B cell (primary cell): ENCODE measurements around the gene DLG3. TPM values are rescaled to one million over a fixed set of nuclear protein-coding genes. Genes with fewer than 3 reads are reported as not detected.

ENCODE experiments used
- ATAC-seq: fragments of 200-7000 bp; cut with Tn5 transposase; one replicate; pipeline ENCODE4 v1.10.0; 2021; ENCODE audit warnings: low read depth, mild to moderate bottlenecking, moderate number of reproducible peaks, moderate library complexity
- CTCF ChIA-PET: fragments of 350-600 bp; sonication (Branson Sonifier 250); formaldehyde crosslinking; loops from one replicate; lab custom pipeline; 2021; ENCODE audit warnings: antibody characterized with exemption, inconsistent platforms; lab: Charles Lee
- POLR2A ChIA-PET: fragments of 350-600 bp; sonication (Branson Sonifier 250); formaldehyde crosslinking; loops from one replicate; lab custom pipeline; 2021; ENCODE audit warnings: antibody characterized with exemption; lab: Charles Lee
- DNase-seq: peaks from one replicate; pipeline ENCODE4 v3.0.0; 2013
- H2AFZ ChIP-seq: 2 replicates; pipeline ENCODE4 v1.6.1; 2012; ENCODE audit warnings: mild to moderate bottlenecking, low read depth, low read length; ENCODE audit not compliant: insufficient read depth, poor library complexity, severe bottlenecking
- H3K27ac ChIP-seq, 2 donors: 1 replicate in 1 of 2; 2 replicates in 1 of 2; pipeline ENCODE4 v1.5.1; 2012 to 2013; ENCODE audit warnings: low read length in 2 of 2, mild to moderate bottlenecking in 2 of 2, moderate library complexity in 1 of 2
- H3K27me3 ChIP-seq, 4 experiments: fragments of 200-600 bp in 1 of 4; sonication (generic) in 1 of 4; replicated peaks in 1 of 4; 1 replicate in 2 of 4; 2 replicates in 2 of 4; pipeline versions ENCODE4 v1.6.1 to v1.7.0; 2013 to 2016; ENCODE audit warnings: low read length in 3 of 4, mild to moderate bottlenecking in 2 of 4, mixed read lengths in 1 of 4, moderate library complexity in 1 of 4; ENCODE audit not compliant: insufficient read depth in 4 of 4, control insufficient read depth in 3 of 4; ENCODE audit errors: control extremely low read depth in 1 of 4
- H3K36me3 ChIP-seq, 2 experiments: replicated peaks in 1 of 2; 1 replicate in 1 of 2; 2 replicates in 1 of 2; pipeline versions ENCODE4 v1.6.1 to v1.7.1; 2013; ENCODE audit warnings: low read length in 1 of 2; ENCODE audit not compliant: insufficient read depth in 2 of 2, control insufficient read depth in 1 of 2; ENCODE audit errors: control extremely low read depth in 1 of 2, extremely low read depth in 1 of 2
- H3K4me1 ChIP-seq, 2 donors: fragments of 200-600 bp in 1 of 2; sonication (generic) in 1 of 2; 1 replicate in 1 of 2; 2 replicates in 1 of 2; pipeline versions ENCODE4 v1.5.1 to v1.6.1; 2013 to 2017; ENCODE audit warnings: low read length in 2 of 2; ENCODE audit not compliant: control insufficient read depth in 2 of 2, insufficient read depth in 2 of 2
- H3K4me2 ChIP-seq: replicated peaks from 2 replicates; pipeline ENCODE3; 2012; ENCODE audit warnings: mild to moderate bottlenecking, low read depth, low read length; ENCODE audit not compliant: poor library complexity, severe bottlenecking
- H3K4me3 ChIP-seq, 5 experiments: fragments of 200-600 bp in 1 of 5; sonication (generic) in 1 of 5; 1 replicate in 3 of 5; 2 replicates in 2 of 5; pipeline versions ENCODE4 v1.5.1 to v1.7.0; 2011 to 2016; ENCODE audit warnings: low read length in 4 of 5, mild to moderate bottlenecking in 4 of 5, low read depth in 2 of 5, control low read depth in 1 of 5, moderate library complexity in 1 of 5; ENCODE audit not compliant: insufficient read depth in 1 of 5; ENCODE audit errors: control extremely low read depth in 1 of 5, extremely low read depth in 1 of 5
- H3K79me2 ChIP-seq: fragments of 200-600 bp; sonication (generic); one replicate; pipeline ENCODE4 v1.6.0; 2016; ENCODE audit warnings: low read length; ENCODE audit not compliant: control insufficient read depth, insufficient read depth
- H3K9ac ChIP-seq: fragments of 200-600 bp; sonication (generic); 2 replicates; pipeline ENCODE4 v1.6.1; 2017; ENCODE audit warnings: mild to moderate bottlenecking, low read length, moderate library complexity
- H3K9me3 ChIP-seq, 3 donors: one replicate each; pipeline versions ENCODE4 v1.6.1 to v1.7.1; 2013; ENCODE audit warnings: low read length in 2 of 3; ENCODE audit not compliant: control insufficient read depth in 2 of 3, insufficient read depth in 1 of 3; ENCODE audit errors: control extremely low read depth in 1 of 3
- H4K20me1 ChIP-seq: 2 replicates; pipeline ENCODE4 v1.6.0; 2012; ENCODE audit warnings: mild to moderate bottlenecking, low read length; ENCODE audit not compliant: insufficient read depth, control insufficient read depth, poor library complexity, severe bottlenecking
- H3K27ac Mint-ChIP-seq: one replicate; pipeline ENCODE4 v1.8.0; 2021; ENCODE audit warnings: mixed read lengths
- H3K27me3 Mint-ChIP-seq: one replicate; pipeline ENCODE4 v1.8.0; 2021; ENCODE audit warnings: mixed read lengths
- H3K4me1 Mint-ChIP-seq: one replicate; pipeline ENCODE4 v1.8.0; 2021; ENCODE audit warnings: mixed read lengths
- H3K4me3 Mint-ChIP-seq: one replicate; pipeline ENCODE4 v1.8.0; 2021; ENCODE audit warnings: mixed read lengths
- H3K9me3 Mint-ChIP-seq: one replicate; pipeline ENCODE4 v1.8.0; 2022; ENCODE audit warnings: mixed read lengths; ENCODE audit not compliant: insufficient read depth
- EZH2 ChIP-seq: IDR thresholded peaks from 2 replicates; pipeline ENCODE4 v1.6.1; 2012; ENCODE audit warnings: borderline replicate concordance, low read depth, mild to moderate bottlenecking, moderate library complexity, low read length; ENCODE audit not compliant: insufficient read depth, poor library complexity, severe bottlenecking
- WGBS: methylation state at CpG from one replicate; pipeline ENCODE4 v1.1.5; 2013; ENCODE audit warnings: missing lambda C conversion rate; ENCODE audit not compliant: insufficient coverage; 5-methylcytosine and 5-hydroxymethylcytosine counted together
- intact Hi-C: fragments of 100-400 bp; cut with micrococcal nuclease; formaldehyde crosslinking; loops from one replicate; pipeline ENCODE4 v1.10.0; 2022
- polyA plus RNA-seq: library from polyadenylated mRNA; depleted of rRNA; stranded (reverse); fragments of >200 nt; gene quantifications from 2 replicates; pipeline ENCODE4 v1.2.3, GENCODE V29; 2012
- total RNA-seq, 2 donors: library from RNA; stranded (reverse); fragments of 120-200 nt in 1 of 2; gene quantifications; 1 replicate in 1 of 2; 2 replicates in 1 of 2; pipeline versions ENCODE4 v1.2.3 to v1.2.4, GENCODE V29; 2013 to 2022
- TF ChIP-seq, protein P1 (sequence below): fragments of 200-600 bp; IDR thresholded peaks from one replicate; pipeline ENCODE4 v1.8.0; 2022; ENCODE audit warnings: antibody characterized with exemption, mild to moderate bottlenecking

The DLG3 gene
- total and polyA plus RNA-seq, 2 donors (not counting 1 experiment from before 2014, with no cell fraction given): 1.5 to 6.9 TPM

GRCh38 chrX:70535198-70535597, 90.6 kb downstream of the DLG3 start:
- H3K4me1 ChIP-seq: no peaks in the 10 kb centered on the region
- no CpG with 5 or more reads among the region's 1 CpG for WGBS
- no peak overlapping the region for H2AFZ ChIP-seq
- no peak overlapping the region for H3K27ac ChIP-seq
- no peaks in the 10 kb centered on the region for H3K79me2 ChIP-seq
- no peak overlapping the region for H3K4me2 ChIP-seq
- no peaks in the 10 kb centered on the region for H3K9me3 ChIP-seq
- H3K4me3 ChIP-seq: no peak overlapping the region
- no peak overlapping the region for H3K9ac ChIP-seq
- Mint-ChIP-seq H3K9me3 (no peaks in the 10 kb centered on the region), H3K27me3 (peaks cover 18% of the 10 kb centered on the region), H3K4me3 (no peak overlapping the region), H3K4me1 (no peaks in the 10 kb centered on the region), H3K27ac (no peak overlapping the region)
- intact Hi-C loops: no loop called here
- no peaks in the 10 kb centered on the region for H3K27me3 ChIP-seq
- DNase-seq (no peak), ATAC-seq (no peak)
- no peak for TF ChIP-seq EZH2
- TF ChIP-seq, protein P1, sequence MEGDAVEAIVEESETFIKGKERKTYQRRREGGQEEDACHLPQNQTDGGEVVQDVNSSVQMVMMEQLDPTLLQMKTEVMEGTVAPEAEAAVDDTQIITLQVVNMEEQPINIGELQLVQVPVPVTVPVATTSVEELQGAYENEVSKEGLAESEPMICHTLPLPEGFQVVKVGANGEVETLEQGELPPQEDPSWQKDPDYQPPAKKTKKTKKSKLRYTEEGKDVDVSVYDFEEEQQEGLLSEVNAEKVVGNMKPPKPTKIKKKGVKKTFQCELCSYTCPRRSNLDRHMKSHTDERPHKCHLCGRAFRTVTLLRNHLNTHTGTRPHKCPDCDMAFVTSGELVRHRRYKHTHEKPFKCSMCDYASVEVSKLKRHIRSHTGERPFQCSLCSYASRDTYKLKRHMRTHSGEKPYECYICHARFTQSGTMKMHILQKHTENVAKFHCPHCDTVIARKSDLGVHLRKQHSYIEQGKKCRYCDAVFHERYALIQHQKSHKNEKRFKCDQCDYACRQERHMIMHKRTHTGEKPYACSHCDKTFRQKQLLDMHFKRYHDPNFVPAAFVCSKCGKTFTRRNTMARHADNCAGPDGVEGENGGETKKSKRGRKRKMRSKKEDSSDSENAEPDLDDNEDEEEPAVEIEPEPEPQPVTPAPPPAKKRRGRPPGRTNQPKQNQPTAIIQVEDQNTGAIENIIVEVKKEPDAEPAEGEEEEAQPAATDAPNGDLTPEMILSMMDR: no peak
- ChIA-PET CTCF (no interaction called here), POLR2A (no interaction called here)
- no peaks in the 10 kb centered on the region for H3K36me3 ChIP-seq
- no peaks in the 10 kb centered on the region for H4K20me1 ChIP-seq

GRCh38 chrX:70549429-70549828, 104.8 kb downstream of the DLG3 start:
- no peak for DNase-seq
- 86% methylated on average over 1 of the region's 3 CpGs for WGBS
- Histone ChIP-seq H3K4me1 (no peaks in the 10 kb centered on the region), H3K9ac (no peak overlapping the region), H3K4me3 (no peak overlapping the region), H3K4me2 (no peak overlapping the region), H3K36me3 (no peaks in the 10 kb centered on the region), H2AFZ (no peak overlapping the region), H3K27ac (no peak overlapping the region), H4K20me1 (no peaks in the 10 kb centered on the region), H3K79me2 (no peaks in the 10 kb centered on the region), H3K9me3 (no peaks in the 10 kb centered on the region), H3K27me3 (no peaks in the 10 kb centered on the region)
- ATAC-seq: no peak
- CTCF ChIA-PET: no interaction called here
- TF ChIP-seq EZH2: no peak
- TF ChIP-seq, protein P1: no peak
- no peaks in the 10 kb centered on the region for H3K9me3 Mint-ChIP-seq
- POLR2A ChIA-PET: no interaction called here
- intact Hi-C loops: no loop called here
- H3K27me3 Mint-ChIP-seq: no peaks in the 10 kb centered on the region
- H3K4me3 Mint-ChIP-seq: no peak overlapping the region
- no peak overlapping the region for H3K27ac Mint-ChIP-seq
- no peaks in the 10 kb centered on the region for H3K4me1 Mint-ChIP-seq
